Measurements from ENCODE around the gene RPRD2.
"Not testable (repeated sequence)": the region's sequence is repeated elsewhere in the genome, so short reads cannot be mapped to it uniquely, and the experiment has no call there.

Gene RPRD2

DNA sequence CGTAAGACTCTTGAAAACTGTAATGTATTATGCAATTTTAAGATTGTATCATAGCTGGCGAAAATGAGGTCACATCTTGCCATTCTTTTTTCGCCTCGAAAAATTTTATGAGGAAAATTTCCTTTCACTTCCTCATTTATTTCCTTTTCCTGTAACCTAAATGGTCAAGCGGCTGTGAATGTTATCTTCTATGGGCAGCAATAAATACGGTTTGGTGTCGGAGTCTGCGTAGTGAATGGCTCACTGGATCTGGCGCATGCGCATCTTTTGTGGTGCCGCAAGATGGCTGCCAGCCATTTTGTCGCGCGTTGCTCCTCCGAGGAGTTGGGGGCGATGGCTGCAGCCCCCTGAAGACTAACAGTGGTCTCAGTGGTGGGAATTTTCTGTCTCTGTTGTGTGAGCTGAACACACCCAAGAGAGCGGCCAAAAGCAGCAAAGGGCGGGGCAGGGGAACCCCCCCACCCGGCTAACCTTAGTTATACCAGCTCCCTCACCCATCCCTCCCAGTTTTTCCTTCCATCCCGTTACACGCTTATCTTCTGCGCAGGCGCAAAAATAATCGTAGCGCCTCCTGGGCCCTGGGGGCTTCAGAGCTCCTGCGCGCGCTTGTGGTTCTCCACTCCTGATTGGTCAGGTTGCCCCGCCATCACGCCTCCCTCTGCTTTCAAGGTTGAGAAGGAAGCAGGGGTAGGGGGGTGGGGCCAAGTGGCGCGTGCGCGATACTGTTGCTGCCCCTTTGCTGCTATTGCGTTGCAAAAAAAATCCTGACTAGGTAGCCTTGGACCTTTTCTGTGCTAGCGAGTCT, at the start of gene RPRD2:
RPRD2 (plus strand) TSS at position 722 of the 805 bp plus-strand sequence. CDS start 568 bp downstream, outside the sequence.
- peak; percentile 99 for DNase-seq (ENCODE audit: low spot score)

DNA sequence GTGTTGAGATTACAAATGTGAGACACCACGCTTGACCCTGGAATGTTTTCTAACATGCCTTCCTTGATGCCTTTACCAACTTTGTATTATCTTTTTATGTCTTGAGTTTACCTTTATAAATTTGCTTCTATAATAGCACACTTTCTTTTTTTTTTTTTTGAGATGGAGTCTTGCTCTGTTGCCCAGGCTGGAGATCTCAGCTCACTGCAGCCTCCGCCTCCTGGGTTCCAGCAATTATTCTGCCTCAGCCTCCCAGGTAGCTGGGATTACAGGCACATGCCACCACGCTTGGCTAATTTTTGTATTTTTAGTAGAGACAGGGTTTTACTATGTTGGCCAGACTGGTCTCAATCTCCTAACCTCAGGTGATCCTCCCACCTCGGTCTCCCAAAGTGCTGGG, 49.3 kb upstream of the RPRD2 start:
- DNase-seq (ENCODE audit: low spot score): not testable (repeated sequence)

DNA sequence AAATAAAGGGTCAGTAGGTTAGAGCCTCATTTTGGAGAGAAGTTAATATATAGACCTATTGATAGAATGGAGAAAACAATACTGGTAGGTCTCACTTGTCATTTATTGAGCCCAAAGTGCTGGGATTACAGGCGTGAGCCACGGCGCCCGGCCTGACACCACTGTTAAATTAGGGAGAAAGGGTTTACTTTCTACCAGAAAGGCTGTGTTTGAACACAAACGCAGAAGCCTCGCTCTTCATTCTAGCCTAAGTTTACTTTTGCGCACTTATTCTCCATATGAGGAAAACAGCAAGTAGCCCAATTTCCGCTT, 43.3 kb upstream of the RPRD2 start:
- DNase-seq (ENCODE audit: low spot score): no peak

DNA sequence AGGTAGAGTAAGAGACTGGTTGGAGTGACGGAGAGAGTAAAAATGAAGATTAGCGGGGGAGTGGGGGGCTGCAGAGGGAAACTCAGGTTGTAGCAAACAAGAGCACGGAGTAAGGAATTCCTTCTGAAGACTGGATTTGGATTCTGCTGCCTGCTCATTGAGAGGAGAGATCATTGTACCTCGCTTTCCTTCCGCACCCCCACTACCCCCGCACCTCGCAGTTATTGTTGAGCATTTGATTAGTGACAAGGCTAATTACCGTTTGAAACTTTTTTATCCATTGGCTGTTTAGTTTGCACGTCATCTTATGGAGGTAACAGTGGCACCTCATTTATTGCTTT, 42.2 kb upstream of the RPRD2 start:
- peak; percentile 11 for DNase-seq (ENCODE audit: low spot score)

DNA sequence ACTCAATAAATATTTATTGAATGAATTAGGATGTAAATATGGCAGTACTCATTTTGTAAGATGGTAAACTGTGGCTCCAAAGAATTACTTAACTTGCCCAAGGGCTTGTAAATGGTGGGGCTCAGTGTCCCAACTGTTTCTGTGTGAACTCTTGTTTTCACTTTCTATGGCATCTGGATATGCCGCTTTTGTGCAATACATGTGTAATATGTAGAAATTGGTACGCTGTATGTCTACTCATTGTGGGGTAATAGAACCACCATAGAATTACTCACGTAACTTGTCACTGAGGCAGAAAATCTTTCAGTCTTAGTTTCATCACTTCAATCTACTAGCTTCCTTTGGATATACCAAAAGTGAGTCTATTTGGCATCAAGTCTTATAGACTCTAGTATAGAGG, 41.6 kb upstream of the RPRD2 start:
- no peak for DNase-seq (ENCODE audit: low spot score)

DNA sequence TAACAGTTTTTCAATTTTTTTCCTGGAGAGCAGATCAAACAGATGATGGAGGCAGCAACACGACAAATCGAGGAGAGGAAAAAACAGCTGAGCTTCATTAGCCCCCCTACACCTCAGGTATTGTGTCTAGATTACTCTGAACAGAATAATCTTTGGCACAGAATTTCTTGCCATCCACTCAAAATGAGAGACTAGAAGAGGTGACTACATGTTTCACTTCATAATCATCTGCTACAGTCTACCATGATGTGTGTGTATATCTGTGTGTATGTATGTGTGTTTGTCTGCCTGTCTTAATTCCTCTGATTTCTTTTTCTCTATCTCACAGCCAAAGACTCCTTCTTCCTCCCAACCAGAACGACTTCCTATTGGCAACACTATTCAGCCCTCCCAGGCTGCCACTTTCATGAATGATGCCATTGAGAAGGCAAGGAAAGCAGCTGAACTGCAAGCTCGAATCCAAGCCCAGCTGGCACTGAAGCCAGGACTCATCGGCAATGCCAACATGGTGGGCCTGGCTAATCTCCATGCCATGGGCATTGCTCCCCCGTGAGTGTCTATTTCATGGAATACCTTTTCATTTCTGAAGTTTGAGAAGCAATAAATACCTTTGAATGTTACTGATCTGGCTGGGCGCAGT, 31.2 kb upstream of the RPRD2 start:
- DNase-seq (ENCODE audit: low spot score): no peak

DNA sequence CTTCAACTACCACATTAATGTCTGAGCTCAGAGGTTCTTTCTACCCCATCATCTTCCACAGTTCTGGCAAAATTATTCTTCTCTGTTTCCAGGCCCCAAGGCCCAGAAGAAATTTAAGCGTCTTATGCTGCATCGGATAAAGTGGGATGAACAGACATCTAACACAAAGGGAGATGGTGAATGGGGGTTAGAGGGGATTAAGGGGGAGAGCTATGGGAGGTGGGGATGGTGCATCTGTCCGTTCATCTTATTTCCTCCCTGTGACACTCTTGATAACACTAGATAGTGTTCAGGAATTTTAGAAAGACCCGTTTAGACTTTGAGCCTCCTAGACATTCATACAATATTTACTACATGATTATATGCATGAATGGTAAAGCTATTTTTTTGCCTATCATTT, 17.6 kb upstream of the RPRD2 start:
- no peak for DNase-seq (ENCODE audit: low spot score)

DNA sequence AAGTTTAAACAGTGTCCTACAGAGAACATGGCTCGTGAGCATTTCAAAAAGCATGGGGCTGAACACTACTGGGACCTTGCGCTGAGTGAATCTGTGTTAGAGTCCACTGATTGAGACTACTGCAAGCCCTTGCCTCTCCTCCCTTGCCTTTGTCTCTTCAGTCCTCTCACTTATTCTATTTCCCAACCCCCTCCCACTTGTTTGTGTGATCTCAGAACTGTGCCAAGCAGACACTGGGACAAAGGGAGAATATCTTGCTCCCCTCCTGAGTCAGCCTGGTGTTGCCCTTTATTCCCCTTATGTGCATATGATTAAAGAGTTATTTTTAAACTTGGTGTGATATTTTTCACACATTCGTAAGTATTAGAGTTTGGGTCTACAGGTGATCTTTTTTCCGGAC, 11.1 kb upstream of the RPRD2 start:
- DNase-seq (ENCODE audit: low spot score): no peak

DNA sequence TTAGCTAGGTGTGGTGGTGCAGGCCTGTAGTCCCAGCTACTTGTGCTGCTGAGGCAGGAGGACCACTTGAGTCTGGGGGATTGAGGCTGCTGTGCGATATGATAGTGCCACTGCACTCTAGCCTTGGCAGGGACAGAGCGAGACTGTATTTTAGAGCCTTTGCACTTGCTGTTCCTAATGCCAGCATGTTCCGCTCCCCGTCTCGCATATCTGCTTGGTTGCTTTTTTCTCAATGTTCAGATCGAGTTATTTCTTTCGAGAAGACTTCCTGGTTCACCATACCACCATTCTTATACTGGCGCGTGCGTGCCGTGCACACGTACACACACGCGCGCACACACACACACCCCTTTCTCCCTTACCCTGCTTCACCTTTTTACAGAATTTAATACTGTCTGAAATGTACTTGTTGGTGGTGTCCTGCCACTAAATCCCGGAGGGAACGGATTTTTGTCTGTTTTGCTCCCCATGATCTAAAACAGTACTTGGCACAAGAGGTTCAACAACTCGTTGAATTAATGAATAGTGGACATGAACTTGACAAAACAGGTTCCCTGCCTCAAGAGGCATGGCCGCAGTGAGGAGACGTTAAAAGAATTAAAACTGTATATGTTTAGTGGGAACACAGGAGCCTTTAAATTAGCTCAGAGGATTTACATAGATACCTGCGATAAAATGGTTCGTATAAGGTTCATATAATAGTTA, 1.1 kb upstream of the RPRD2 start:
- no peak for DNase-seq (ENCODE audit: low spot score)

DNA sequence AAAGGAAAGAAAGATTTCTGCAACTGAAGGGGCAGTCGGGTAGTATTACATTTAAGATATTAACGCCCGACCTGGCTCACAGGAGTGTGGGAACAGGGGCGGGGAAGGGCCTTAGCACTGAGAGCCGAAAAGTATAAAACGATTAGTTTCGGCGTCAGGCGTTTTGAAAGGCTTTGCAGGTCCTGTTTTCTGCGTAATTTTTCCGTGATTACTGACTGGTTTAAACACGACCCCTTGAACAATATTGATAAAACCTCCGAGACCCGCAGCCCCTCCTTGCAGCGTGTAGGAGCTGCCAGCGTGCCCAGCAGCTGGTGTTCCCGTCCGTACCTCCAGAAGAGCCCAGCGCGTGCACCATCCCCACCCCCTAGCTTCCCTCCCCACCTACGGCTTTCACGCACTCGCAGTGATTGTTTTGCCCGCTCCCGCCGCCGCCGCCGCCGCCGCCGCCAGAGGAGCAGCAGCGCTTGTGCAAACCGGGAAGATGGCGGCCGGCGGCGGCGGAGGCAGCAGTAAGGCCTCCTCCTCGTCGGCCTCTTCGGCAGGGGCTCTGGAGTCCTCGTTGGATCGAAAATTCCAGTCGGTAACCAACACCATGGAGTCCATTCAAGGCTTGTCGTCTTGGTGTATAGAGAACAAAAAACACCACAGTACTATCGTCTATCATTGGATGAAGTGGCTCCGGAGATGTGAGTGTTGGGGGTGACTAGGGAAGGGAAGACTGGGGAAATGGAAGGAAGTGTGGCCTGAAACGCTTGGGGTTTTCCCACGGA, 470 bp downstream of the RPRD2 start:
- peak; percentile 87 for DNase-seq (ENCODE audit: low spot score)

DNA sequence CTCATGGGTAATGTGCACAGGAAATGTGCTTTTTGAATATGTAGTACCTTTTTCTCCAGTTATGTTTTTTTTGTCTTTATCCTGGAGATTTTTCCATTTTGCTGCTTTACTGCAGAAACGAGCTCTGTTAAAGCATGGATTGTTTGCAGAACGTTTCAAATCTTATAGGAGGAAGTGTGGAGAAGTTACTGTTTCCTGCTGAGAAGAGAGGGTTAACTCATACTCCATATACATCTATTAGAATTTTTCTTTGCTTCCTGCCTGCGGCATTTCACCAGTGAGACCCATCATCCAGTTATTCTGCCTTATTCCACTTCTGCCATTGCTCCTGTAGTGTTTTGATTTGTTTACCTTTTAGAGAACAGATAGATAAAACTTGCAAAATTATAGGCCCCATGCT, 2.0 kb downstream of the RPRD2 start:
- no peak for DNase-seq (ENCODE audit: low spot score)

DNA sequence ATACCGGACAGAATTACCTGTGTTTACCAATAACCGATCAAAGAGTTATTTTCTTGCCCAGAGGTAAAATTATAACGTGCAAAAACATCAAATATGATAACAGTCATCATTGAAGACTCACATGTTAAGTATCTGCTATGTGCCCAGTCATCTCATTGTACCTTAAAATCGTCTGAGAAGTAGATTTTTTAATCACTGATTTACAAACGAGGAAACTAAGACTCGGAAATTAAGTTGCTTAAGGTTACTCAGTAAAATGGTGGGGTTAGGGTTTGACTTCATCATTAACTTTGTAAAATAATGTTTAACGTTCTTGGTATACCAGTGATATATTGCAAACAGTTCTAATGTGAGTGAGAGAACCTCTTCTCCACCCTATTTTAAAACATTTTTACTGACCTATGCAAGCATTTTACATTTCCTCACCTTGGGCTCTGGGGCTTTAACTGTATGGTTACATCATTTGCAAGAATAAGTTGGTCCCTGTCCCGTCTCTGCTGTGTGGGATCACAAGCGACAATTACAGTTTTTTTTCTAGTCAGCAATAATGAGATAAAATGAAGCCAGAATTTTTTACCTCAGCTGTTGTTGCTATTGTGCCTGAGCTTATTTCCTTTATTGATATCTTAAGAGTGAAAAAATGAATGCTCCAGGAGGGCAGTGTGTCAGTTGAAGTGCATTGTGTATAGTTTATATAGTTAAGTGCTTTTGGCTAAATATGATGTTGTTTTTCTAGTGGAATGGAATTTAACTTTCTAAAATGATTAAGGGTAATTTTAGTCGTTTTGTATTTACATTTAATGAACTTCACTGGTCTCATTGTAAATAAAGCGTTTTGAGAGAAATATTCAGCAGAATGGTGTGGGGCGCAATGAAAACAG, 2.7 kb downstream of the RPRD2 start:
- DNase-seq (ENCODE audit: low spot score): no peak

DNA sequence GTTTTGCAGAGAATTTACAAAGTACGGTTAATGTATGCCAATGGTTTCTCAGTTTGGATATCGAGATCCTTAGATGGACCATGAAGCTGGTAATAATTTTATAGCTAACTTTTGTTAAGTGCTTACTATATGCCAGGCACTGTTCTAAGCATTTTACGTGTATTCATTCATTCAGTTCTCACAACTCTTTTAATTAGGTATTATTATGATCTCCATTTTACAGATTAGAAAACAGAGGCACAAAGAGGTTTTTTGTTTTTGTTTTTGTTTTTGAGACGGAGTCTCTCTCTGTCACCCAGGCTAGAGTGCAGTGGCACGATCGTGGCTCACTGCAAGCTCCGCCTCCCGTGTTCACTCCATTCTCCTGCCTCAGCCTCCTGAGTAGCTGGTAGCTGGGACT, 7.2 kb downstream of the RPRD2 start:
- DNase-seq (ENCODE audit: low spot score): no peak

DNA sequence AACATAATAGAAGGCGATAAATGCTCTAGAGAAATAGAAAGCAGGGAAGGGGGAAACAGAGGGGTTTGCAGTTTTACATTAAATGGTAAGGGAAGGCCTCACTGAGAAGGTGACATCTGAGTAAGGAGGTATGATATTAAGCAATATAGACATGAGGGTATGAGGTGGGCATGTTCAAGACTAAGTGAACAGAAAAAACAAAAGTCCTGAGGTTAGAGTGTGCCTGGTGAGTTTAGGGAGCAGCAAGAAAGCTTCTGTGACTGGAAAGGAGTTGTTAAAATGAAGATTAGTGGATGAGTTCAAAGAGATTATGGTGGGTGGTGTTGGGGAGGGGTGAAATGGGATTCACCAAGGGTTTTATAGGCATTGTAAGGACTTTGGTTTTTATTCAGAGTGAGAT, 8.6 kb downstream of the RPRD2 start:
- DNase-seq (ENCODE audit: low spot score): no peak

DNA sequence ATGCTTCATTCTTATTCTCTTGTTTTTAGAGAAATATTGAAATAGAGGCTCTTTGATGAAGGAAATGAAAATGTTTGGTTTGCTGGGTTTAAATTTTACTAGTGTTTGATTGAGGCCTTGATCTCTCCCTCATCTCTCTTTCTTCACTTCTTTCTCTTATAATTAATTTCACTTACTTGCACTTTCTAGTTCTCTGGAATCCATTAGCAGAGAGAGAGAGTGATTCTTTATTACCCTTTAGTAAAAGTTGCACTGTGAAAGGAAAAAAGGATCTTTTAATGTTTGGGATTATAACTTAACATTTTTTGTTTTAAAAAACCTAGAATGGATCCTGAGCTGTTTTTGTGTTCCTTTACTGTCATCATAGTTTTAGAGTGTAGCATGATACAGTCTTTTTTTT, 12.2 kb downstream of the RPRD2 start:
- no peak for DNase-seq (ENCODE audit: low spot score)

DNA sequence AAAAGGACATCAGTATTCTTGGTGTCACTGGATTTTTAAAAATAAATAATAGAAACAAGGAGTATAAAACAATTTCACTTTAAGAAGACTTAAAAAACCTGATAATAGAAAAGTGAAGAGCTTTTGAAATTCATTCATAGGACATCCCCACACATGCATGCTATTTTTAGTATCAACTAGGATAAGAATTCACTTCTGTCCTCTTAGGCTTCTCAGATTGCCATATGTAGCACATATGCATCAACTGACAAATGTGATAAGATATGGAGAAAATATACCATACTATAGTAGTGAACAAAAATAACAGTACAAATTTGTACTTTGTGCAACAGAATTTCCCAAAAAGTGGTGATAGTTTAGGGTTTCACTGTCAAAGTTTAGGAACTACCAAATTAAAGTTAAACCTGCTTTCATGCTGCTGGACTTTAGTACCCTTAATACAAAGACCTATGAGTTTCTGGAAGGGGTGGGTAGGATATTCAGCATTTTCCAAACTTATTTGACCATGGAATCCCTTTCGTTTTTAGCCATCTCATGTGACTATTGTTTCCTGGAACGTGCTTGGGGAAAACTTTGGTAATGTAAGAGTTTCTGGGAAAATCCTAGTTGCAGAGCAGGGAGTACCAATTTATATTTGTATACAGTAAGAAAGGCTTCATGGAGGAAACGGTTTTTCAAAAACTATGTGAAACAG, 19.8 kb downstream of the RPRD2 start:
- no peak for DNase-seq (ENCODE audit: low spot score)

DNA sequence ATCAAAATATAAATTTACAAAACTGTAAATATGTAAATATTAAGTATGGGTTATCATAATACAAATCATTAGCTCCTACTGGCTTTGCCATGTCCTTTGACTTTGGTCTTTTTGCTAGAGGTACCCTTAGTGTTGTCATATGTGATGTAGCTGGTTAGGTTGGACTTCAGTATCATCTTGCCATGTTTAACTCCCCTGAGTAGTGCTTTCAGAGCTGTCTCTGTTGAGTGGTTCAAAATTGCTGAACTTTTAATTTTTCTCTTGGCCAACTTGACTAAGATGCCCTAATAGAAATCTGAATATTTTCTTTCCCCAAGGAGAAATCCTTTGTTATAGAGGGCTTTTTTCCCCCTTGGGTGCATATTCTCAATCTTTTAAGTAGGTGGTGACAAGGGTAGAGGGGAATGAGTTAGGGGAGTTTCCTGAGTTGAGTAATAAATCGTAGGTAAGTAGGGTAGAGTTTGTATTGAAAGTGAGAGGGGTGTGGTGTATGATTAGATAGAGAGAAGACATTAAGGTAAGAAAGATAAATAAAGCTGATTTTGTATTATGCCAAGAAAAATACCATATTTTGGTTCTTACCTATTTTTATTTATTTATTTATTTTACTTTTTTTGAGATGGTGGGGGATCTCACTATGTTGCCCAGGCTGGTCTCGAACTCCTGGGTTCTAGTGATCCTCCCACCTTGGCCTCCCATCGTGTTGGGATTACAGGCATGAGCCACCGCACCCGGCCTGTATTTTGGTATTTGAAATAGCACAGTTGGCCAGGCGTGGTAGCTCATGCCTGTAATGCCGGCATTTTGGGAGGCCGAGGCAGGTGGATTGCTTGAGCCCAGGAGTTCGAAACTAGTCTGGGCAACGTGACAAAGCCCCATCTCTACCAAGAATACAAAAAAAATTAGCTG, 21.8 kb downstream of the RPRD2 start:
- no peak for DNase-seq (ENCODE audit: low spot score)

DNA sequence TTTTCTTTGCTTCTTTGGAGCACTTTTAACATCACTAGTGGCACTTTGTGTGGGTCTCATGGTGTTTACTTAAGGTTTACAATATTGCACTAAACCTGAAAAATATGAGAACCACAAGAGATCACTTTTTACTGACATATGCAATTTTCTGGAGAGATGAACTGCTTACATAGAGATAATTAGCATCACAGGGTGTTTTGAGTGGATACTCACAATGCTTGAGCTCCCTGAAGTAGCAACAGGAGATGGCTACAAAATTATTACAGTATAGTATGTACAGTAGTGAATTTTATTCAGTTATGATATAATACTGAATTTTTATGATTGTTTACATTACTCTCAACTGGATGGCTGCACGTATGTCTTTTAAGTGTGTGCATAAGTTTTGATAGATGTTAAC, 22.6 kb downstream of the RPRD2 start:
- no peak for DNase-seq (ENCODE audit: low spot score)

DNA sequence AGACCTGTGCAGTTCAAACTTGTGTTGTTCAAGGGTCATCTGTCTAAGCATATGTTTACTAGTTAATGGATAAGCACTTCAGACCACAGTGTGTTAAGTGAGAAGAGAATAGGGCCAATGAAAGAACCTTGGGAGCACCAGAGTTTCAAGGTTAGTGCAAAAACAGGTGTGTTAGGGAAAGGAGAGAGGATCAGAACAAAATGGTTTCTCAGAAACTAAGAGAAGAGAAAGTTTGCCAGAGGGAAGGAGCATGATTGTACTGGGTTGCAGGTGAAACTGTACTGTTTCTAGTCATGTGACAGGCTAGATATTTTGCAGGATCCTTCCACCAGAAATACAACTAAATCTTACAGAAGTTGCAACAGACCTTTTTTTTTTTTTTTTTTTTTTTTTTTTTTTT, 23.3 kb downstream of the RPRD2 start:
- no peak for DNase-seq (ENCODE audit: low spot score)

DNA sequence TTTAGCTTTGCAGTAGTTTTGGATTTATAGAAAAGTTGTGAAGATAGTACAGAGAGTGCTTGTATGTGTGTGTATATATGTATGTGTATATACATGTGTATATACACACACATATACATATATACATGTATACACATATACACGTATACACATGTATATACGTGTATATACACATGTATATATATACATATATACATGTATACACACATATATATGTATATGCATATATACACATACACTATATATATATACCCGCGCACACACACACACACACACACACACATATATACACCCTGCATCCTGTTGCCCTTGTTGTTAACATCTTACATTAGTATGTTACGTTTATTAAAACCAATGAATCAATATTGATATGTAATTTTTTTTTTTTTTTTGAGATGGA, 24.3 kb downstream of the RPRD2 start:
- no peak for DNase-seq (ENCODE audit: low spot score)

All from GM03348 (cell line).